ENCODE data around the gene NSFL1C. TPM values are rescaled to one million over a fixed set of nuclear protein-coding genes. Genes with fewer than 3 reads are reported as not detected.

NSFL1C gene
- polyA plus RNA-seq (2011; rRNA removed) (53.2 and 56.6 TPM in 2 replicates), polyA plus RNA-seq (2017; fragmentation: RNase III; extraction: RNeasy Plus Mini Kit Qiagen cat#74134 plus additional on column Dnase treatment) (117 to 136 TPM (median 125 TPM) in 3 replicates), polyA minus RNA-seq (2011; rRNA and poly(A)+ RNA removed) (32.6 and 45.7 TPM in 2 replicates)
- polyA plus RNA-seq (2012; cell fraction: cytosol; rRNA removed) = 44.0 and 54.8 TPM in 2 replicates
- polyA plus RNA-seq (2012; cell fraction: nucleus; rRNA removed) = 46.1 and 64.4 TPM in 2 replicates

GRCh38 chr20:1466211-1467081 lies at the start of gene NSFL1C:
TSS of gene NSFL1C (minus strand) at chr20:1466849. CDS start at chr20:1466824, 25 bp downstream.
- Histone ChIP-seq H3K4me1 (peaks cover 37% of the 10 kb centered on the region), H3K27ac (peak within 1 kb of the TSS; percentile 95 to 97), H3K4me3 (peak within 1 kb of the TSS; percentile 97), H3K9me3 (no peaks in the 10 kb centered on the region), H3K4me2 (peak within 1 kb of the TSS; percentile 92)
- peak; percentile 96 to 97 for DNase-seq (ENCODE audit: low read depth in 1 of 2, low spot score in 1 of 2)
- ChIA-PET POLR2A (interaction anchor here (0.5 to 2.1 kb wide), 5 partner anchors 12 to 346 kb away, joined by 3 to 7 read pairs (median 3); no protein-coding TSS in a partner anchor), CTCF (interaction anchor here (0.7 to 12.5 kb wide), 29 partner anchors 9 to 349 kb away, joined by 3 to 306 read pairs (median 7); partner anchors contain the start of genes FKBP1A and SIRPB2)
- WGBS (ENCODE audit: missing lambda C conversion rate) = under 1% methylated on average over 54 of the region's 104 CpGs
- no peak for FAIRE-seq
- ATAC-seq = peak; percentile 80 to 93
- TF ChIP-seq POLR2A (IDR thresholded peaks at IDR 0.05; ENCODE audit: low read length) = peak; percentile 85
- no peak for TF ChIP-seq FOSL2 (IDR thresholded peaks at IDR 0.05)
- peak; percentile 73 for TF ChIP-seq FOSL2 (CRISPR knock-in tag; IDR thresholded peaks at IDR 0.05)
- TF ChIP-seq TP53 (CRISPR knock-in tag; IDR thresholded peaks at IDR 0.05) = no peak
- TF ChIP-seq SMC3 (IDR thresholded peaks at IDR 0.05) = peak; percentile 89
- peak; percentile 97; the same call in 1 of the 2 replicates for TF ChIP-seq MAZ (IDR thresholded peaks at IDR 0.05; ENCODE audit: borderline replicate concordance, low read depth, low read length)
- TF ChIP-seq CBX8 (IDR thresholded peaks at IDR 0.05) = no peak
- peak; percentile 83; the same call in 1 of the 2 replicates for TF ChIP-seq MYC (IDR thresholded peaks at IDR 0.05; ENCODE audit: borderline replicate concordance, low read length)
- TF ChIP-seq HOXB5 (CRISPR knock-in tag; IDR thresholded peaks at IDR 0.05) = peak; percentile 71; the same call in 1 of the 2 replicates
- no peak for TF ChIP-seq ZFP36 (IDR thresholded peaks at IDR 0.05; ENCODE audit: borderline replicate concordance, partially characterized antibody)
- TF ChIP-seq E2F6 (IDR thresholded peaks at IDR 0.05; ENCODE audit: borderline replicate concordance, low read depth) = peak; percentile 46; the same call in 1 of the 2 replicates
- peak; percentile 97 for TF ChIP-seq PHF8 (IDR thresholded peaks at IDR 0.05; ENCODE audit: borderline replicate concordance, low read depth)
- TF ChIP-seq HMGXB4 (CRISPR knock-in tag; IDR thresholded peaks at IDR 0.05; ENCODE audit: borderline replicate concordance) = peak; percentile 90; the same call in 1 of the 2 replicates
- no peak for TF ChIP-seq BHLHE40 (IDR thresholded peaks at IDR 0.05; ENCODE audit: low read depth, low read length)
- TF ChIP-seq RAD21 (conservative IDR thresholded peaks at IDR 0.05 in 1 of 2, IDR thresholded peaks at IDR 0.05 in 1 of 2) = peak in 1 of 2 experiments; percentile 69; a peak in 4 of 5 replicates
- no peak for TF ChIP-seq HDAC2 (IDR thresholded peaks at IDR 0.05)
- TF ChIP-seq, protein P1, sequence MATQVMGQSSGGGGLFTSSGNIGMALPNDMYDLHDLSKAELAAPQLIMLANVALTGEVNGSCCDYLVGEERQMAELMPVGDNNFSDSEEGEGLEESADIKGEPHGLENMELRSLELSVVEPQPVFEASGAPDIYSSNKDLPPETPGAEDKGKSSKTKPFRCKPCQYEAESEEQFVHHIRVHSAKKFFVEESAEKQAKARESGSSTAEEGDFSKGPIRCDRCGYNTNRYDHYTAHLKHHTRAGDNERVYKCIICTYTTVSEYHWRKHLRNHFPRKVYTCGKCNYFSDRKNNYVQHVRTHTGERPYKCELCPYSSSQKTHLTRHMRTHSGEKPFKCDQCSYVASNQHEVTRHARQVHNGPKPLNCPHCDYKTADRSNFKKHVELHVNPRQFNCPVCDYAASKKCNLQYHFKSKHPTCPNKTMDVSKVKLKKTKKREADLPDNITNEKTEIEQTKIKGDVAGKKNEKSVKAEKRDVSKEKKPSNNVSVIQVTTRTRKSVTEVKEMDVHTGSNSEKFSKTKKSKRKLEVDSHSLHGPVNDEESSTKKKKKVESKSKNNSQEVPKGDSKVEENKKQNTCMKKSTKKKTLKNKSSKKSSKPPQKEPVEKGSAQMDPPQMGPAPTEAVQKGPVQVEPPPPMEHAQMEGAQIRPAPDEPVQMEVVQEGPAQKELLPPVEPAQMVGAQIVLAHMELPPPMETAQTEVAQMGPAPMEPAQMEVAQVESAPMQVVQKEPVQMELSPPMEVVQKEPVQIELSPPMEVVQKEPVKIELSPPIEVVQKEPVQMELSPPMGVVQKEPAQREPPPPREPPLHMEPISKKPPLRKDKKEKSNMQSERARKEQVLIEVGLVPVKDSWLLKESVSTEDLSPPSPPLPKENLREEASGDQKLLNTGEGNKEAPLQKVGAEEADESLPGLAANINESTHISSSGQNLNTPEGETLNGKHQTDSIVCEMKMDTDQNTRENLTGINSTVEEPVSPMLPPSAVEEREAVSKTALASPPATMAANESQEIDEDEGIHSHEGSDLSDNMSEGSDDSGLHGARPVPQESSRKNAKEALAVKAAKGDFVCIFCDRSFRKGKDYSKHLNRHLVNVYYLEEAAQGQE (IDR thresholded peaks at IDR 0.05) = no peak
- TF ChIP-seq CHD2 (IDR thresholded peaks at IDR 0.05; ENCODE audit: low read length, partially characterized antibody) = peak; percentile 26
- peak; percentile 58 for TF ChIP-seq MAFK (IDR thresholded peaks at IDR 0.05; ENCODE audit: partially characterized antibody)
- TF ChIP-seq, protein P2, sequence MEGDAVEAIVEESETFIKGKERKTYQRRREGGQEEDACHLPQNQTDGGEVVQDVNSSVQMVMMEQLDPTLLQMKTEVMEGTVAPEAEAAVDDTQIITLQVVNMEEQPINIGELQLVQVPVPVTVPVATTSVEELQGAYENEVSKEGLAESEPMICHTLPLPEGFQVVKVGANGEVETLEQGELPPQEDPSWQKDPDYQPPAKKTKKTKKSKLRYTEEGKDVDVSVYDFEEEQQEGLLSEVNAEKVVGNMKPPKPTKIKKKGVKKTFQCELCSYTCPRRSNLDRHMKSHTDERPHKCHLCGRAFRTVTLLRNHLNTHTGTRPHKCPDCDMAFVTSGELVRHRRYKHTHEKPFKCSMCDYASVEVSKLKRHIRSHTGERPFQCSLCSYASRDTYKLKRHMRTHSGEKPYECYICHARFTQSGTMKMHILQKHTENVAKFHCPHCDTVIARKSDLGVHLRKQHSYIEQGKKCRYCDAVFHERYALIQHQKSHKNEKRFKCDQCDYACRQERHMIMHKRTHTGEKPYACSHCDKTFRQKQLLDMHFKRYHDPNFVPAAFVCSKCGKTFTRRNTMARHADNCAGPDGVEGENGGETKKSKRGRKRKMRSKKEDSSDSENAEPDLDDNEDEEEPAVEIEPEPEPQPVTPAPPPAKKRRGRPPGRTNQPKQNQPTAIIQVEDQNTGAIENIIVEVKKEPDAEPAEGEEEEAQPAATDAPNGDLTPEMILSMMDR (IDR thresholded peaks at IDR 0.05) = peak; percentile 97
- no peak for TF ChIP-seq FOXS1 (CRISPR knock-in tag; IDR thresholded peaks at IDR 0.05)
- TF ChIP-seq, protein P3, sequence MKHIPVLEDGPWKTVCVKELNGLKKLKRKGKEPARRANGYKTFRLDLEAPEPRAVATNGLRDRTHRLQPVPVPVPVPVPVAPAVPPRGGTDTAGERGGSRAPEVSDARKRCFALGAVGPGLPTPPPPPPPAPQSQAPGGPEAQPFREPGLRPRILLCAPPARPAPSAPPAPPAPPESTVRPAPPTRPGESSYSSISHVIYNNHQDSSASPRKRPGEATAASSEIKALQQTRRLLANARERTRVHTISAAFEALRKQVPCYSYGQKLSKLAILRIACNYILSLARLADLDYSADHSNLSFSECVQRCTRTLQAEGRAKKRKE (CRISPR knock-in tag; IDR thresholded peaks at IDR 0.05; ENCODE audit: low read depth) = no peak
- peak; percentile 64 for TF ChIP-seq TFCP2L1 (CRISPR knock-in tag; IDR thresholded peaks at IDR 0.05)
- no peak for TF ChIP-seq HEYL (CRISPR knock-in tag; IDR thresholded peaks at IDR 0.05)
- TF ChIP-seq JUN (IDR thresholded peaks at IDR 0.05) = peak; percentile 82 to 98
- peak; percentile 73; the same call in 2 of the 3 replicates for TF ChIP-seq BCL3 (IDR thresholded peaks at IDR 0.05)
- peak; percentile 98 for TF ChIP-seq KDM5A (IDR thresholded peaks at IDR 0.05)
- no peak for TF ChIP-seq SREBF2 (IDR thresholded peaks at IDR 0.05)

All from A549 (cell line).